HG02840 (cell line): ENCODE results near the gene BICRAL.
"Not testable (repeated sequence)": the region's sequence is repeated elsewhere in the genome, so short reads cannot be mapped to it uniquely, and the experiment has no call there.

Experiments
- ATAC-seq: cut with Tn5 transposase; IDR thresholded peaks from one replicate; pipeline ENCODE4 v1.9.1; 2021; ENCODE audit warnings: mild to moderate bottlenecking, moderate library complexity, moderate number of reproducible peaks; ENCODE audit not compliant: unreplicated experiment, low FRiP score

The BICRAL gene, protein sequence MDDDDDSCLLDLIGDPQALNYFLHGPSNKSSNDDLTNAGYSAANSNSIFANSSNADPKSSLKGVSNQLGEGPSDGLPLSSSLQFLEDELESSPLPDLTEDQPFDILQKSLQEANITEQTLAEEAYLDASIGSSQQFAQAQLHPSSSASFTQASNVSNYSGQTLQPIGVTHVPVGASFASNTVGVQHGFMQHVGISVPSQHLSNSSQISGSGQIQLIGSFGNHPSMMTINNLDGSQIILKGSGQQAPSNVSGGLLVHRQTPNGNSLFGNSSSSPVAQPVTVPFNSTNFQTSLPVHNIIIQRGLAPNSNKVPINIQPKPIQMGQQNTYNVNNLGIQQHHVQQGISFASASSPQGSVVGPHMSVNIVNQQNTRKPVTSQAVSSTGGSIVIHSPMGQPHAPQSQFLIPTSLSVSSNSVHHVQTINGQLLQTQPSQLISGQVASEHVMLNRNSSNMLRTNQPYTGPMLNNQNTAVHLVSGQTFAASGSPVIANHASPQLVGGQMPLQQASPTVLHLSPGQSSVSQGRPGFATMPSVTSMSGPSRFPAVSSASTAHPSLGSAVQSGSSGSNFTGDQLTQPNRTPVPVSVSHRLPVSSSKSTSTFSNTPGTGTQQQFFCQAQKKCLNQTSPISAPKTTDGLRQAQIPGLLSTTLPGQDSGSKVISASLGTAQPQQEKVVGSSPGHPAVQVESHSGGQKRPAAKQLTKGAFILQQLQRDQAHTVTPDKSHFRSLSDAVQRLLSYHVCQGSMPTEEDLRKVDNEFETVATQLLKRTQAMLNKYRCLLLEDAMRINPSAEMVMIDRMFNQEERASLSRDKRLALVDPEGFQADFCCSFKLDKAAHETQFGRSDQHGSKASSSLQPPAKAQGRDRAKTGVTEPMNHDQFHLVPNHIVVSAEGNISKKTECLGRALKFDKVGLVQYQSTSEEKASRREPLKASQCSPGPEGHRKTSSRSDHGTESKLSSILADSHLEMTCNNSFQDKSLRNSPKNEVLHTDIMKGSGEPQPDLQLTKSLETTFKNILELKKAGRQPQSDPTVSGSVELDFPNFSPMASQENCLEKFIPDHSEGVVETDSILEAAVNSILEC

DNA sequence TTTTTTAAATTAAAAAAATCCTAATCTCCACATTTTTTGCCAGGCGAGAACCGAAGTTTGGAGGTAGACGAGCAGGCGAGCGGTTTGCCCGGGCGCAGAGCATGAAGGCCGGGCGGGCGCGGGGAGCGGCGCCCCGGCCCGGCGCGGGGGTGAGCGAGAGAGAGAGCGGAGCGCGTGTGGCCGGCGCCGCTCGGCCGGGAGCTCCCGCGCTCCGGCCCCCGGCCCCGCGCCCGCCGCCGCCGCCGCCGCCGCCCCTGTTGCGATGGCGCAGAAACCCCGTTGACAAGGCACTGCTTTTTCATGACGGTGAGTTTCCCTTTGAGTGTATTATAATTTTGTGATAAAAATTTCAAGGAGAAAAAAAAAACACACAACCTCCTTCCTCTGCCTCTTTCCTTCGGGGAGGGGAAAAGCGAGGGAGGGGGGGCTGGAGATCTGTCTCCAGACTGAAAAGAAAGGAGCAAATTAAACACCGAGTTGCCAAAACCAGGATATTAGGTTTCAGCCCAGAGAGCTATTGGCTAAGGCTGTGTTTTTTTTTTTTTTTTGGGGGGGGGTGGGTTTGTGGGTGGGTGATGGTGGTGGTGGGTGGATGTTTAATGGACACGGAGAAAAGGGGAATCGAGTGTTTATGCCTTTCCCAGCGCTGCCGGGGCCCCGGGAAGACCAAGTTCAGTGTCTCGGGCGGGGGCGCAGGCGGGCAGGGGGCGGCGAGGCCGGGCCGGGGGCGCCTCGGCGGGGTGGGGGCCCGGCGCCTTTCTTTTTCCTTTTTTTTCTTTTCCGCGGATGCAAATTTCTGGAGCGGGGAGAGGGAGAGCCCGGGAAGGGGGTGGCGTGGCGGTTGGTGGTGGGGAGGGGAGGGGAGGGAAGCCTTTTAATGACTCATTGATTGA is at the start of gene BICRAL:
Gene BICRAL, plus strand, starts transcription at position 257 of the 893 bp plus-strand sequence. CDS start 39,971 bp downstream, outside the sequence.
- ATAC-seq = no peak

DNA sequence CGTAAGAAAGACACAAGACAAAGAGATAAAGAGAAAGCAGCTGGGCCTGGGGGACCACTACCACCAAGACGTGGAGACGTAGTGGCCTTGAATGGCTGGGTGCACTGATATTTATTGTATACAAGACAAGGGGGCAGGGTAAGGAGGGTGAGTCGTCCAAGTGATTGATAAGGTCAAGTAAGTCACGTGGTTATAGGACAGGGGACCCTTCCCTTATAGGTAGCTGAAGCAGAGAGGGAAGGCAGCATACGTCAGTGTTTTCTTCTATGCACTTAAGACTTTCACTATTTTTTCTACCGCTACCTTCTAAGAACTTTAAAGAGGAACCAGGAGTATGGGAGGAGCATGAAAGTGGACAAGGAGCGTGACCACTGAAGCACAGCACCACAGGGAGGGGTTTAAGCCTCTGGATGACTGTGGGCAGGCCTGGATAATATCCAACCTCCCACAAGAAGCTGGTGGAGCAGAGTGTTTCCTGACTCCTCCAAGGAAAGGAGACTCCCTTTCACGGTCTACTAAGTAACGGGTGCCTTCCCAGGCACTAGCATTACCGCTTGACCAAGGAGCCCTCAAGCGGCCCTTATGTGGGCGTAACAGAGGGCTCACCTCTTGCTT is 47.9 kb upstream of the BICRAL start:
- ATAC-seq = not testable (repeated sequence)

DNA sequence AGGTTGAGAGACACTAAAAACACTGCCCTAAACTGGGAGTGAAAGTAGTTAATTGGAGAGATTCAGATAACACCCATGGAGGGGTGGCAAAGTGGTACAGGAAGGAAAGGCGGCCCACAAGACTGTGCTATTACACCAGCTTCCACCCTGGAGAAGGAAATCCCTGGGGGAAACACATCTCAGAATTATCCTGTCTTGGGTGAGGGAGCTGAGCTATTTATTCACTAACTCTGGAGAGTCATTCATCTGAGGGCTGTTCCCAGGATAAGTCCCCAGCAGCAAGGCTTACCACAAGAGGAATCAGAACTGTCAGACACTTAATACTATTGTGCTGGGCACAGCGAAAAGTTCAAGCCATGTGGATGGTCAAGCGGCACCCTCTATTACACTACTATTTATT is 45.9 kb upstream of the BICRAL start:
- no peak for ATAC-seq

DNA sequence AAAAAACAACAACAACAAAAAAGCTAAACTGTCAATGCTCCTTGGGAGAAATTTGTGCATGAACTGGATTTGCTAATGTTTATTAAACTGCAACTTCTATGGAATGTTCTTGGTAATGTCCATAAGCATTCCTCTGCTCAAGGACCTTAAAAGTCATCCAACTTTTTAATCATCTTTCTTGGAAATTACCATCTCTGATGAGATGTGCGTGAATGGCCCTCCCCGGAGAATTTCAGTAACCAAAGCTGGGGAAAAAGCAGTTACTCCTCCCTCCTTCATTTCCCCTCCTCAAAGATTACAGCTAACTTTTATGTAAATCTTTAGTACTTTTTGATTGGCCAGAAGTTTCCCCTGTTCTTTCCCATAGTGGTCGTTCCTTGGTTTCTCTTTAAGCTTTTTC is 41.1 kb upstream of the BICRAL start:
- no peak for ATAC-seq

DNA sequence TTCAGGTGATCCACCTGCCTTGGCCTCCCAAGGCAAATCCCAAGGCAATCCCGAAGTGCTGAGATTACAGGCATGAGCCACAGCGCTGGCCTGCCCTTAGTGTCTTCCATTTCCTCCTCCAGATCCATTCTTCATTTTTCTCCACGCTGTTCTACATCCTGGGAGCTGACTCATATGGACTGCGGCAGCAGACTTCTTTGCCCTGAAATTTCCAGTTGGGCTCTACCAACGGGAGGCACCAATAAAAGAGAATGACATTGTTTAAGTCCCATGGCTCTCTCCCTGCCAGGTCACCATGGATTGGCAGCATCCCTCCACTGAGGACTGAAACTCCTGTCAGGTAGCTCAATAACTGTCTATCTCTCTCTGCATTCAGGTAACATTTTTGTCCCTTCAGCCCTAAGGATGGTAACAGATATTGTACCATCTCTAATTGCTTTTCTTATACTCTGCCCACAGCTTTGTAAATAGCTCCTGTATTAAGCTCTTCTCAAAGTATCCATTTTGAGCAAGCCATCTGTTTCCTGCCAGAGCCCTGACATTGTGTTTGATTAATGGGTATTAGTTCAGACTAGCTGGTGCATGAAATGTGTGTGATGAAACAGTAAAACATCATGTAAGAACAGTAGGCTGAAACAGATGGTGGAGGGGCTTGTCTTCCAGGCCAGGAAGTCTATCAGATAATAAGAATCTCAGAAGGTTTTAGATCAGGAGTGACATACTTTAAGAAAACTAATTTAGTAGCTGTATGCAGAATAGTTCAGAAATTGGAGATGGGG is 39.5 kb upstream of the BICRAL start:
- no peak for ATAC-seq

DNA sequence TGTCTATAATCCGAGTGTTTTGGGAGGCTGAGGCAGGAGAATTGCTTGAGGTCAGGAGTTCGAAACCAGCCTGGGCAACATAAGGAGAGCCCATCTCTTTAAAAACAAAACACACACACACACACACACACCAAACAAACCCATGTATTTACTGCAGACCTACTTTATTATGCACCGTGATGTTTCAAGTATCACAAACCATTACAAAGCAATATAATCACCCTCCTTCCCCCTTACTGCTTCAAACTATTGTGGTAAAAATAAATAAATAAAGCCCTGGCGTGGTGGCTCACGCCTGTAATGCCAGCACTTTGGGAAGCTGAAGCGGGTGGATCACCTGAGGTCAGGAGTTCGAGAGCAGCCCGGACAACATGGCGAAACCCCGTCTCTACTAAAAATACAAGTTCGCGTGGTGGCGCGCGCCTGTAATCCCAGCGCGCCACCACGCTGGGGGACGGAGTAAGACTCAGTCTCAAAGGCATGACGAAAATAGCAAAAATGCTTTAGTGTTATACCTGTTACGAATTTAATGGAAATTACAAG is 37.4 kb upstream of the BICRAL start:
- no peak for ATAC-seq

DNA sequence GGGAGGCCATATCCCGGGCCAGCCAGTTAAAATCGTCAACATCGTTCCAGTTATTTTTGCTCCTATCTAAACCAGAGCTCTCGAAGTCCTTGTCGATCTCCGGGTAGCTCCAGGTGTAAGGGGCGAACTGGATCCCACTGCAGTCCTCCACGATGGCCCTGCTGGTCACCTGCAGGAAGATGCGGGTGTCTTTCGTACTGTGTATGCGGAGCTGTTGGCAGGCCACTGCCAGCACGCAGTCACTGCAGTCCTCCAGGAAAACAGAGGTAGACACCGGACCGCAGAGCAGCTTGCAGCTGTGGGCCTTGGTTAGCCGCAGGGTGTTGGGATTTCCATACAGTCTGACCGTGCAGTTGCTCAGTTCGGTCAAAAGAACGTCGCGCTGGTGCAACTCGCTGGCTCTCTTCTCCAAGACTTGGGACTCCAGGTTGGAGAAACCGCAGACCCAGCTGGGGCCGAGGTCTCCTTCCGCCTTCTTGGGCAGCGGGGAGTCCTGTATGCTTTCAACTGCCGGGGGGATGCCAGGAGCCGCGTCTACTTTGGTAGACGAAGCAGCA is 36.7 kb upstream of the BICRAL start:
- no peak for ATAC-seq

DNA sequence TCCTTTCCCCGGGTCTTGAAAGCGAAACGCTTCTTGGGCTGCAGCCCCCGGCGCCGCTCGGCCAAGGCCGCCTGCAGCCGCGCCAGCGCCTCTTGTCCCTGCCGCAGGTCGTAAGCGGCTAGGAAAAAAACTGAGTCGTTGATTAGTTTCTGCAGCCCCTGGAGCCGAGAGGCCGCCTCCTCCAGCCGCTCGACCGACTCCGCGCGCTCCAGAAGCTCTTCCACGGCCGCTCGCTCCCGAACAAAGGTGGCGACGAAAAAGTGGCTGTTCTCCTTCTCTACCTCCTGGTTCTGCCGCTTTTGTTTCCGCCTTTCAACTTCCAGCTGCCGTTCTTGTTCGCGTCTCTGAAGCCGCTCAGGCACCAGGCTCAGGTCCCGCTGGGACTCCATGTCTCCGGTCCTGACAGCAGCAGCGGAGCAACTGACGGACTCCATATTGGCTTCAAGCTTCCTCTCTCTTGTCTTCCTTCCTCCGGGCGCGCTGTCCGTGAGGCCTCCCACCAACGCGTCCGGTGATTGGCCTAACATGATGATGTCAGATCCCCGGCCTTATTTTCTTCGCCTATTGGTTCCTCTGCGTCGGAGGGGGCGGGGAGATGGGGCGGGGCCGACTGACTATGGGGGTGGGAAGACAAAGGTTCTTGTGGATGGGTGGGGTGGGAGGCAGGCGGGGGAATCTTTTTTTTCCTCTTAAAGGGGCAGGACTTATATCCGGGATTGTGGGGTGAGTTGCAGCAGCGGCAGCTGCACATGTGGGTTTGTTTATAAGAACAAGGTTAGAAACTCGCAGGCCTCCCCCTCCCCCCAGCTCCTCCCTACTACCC is 36.0 kb upstream of the BICRAL start, which contains the start of gene TBCC:
Gene TBCC, minus strand, starts transcription at position 464 of the 823 bp plus-strand sequence. Its CDS starts 30 bp downstream, at position 434.
- peak; percentile 71 for ATAC-seq

DNA sequence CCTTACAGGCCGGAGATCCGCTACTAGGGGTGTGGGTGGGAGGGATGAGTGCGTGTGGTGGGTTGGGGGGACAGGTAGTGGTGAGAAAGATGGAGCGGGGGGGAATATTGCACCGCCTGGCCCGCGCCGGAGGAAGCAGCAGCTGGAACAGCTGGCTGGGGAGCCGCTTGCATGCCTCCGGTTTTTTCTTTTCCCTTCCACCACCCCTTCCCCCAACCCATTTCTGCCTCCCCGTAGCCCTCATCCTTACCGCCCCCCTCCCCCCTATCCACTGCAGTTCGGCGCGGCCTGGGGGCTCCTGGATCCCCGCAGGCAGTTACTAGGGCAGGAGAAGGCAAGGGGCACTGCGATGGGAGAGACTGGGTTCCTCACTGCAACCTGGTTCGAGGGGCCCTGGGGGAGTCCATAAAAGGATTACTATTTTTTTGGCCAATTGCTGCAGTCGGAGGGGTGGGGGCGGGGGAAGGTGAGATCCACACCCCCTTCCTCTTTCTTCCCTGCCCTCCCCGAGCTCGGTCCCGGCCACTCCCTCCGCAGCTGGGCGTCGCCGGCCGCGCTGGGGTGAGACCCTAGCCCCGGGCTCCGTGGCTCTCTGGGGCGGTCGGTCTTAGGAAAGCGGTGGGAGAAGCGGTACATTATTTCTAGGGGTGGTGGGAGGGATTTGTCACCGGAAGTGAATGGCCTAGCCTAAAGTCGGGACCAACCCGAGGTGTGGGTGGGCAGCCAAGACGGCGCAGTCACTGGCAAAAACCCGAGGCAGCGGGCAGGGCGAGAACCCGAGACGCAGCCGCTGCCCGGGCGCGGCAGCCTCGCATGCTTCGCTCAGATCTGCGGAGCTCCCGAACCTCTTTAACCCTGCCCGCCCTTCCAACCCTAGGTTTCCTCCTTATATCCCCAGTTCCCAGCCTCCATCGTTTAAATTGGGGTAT is 35.1 kb upstream of the BICRAL start:
- ATAC-seq = peak; percentile 52

DNA sequence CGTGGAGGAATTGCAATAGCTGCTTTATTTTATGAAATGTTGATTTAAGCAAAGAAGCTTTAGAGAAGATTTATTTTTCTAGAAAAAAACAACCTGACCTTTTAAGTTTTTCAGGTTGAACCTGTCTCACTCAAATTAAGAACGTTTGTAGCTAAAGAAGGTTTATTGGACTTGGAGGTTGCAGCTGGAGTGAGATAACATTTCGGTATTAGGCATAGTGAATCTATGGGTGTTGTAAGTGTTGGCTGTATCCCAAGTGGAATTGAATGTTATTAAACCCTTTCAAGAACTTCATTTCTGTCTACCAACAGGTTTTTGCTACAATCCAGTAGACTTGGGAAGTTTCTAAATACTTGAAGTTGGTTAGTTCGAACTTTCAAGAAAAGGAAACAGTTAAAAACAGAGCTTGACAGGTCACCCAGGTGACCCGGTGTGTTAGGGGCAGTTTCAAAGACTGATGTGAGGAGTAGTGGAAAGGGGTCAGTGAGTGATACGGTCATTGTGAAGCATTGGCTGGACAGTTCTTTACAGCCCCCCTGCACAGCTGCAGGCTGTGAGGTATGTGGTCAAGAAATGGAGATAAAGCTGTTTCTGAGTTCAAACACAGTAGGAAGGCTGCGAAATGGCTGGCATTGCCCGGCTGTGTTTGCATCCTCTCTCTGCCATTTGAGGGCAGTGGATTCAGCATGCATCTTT is 33.5 kb upstream of the BICRAL start:
- no peak for ATAC-seq

DNA sequence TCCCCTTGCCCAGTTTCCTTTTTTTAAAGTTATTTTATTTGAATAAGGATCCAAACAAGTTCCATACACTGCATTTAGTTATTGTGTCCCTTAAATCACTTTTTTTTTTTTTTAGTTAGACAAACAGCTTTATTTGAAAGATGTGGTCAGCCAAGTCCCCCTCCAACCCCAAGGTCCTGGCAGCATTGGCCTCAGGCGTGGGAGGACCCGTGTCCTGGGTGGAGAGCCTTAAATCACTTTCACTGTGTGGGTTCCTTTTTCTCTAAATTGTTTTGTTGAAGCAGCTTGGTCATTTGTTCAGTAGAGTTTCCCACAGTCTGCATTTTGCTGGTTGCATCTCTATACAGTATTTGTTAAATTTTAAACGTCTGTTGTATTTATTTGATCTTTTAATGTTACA is 30.8 kb upstream of the BICRAL start:
- ATAC-seq = no peak

DNA sequence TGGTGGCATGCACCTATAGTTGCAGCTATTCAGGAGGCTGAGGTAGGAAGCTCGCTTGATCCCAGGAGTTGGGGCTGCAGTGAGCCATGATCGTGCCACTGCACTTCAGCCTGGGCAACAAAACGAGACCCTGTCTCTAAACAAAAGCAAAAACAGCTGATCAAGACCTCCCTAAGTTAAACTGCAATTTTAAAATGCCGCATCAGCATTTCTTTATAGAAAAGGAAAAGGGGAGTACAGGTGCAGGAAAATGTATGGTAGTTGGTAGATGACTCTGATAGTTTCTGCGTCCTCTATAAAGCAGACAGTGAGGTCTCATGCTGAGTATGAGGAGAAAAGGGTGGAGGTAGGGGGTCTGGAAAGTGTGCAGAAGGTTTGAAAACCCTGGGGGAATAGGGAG is 27.1 kb upstream of the BICRAL start:
- ATAC-seq = no peak

DNA sequence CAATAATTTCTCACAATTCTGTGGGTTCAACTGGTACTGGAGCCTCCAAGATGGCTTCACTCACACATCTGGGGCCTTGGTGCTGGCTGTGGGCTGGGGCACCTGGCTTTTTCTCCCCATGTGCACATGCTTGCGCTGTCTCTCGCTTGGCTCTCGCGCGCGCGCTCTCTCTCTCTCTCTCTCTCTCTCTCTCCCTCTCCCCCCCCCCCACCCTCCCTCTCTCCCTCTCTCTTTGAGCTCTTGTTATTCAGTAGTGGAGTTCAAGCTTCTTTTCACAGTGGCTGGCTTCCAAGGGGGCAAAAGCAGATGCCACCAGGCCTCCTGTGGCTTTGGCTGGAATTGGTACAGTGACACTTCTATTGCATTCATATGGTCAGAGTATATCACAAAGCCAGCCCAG is 25.1 kb upstream of the BICRAL start:
- ATAC-seq = no peak

DNA sequence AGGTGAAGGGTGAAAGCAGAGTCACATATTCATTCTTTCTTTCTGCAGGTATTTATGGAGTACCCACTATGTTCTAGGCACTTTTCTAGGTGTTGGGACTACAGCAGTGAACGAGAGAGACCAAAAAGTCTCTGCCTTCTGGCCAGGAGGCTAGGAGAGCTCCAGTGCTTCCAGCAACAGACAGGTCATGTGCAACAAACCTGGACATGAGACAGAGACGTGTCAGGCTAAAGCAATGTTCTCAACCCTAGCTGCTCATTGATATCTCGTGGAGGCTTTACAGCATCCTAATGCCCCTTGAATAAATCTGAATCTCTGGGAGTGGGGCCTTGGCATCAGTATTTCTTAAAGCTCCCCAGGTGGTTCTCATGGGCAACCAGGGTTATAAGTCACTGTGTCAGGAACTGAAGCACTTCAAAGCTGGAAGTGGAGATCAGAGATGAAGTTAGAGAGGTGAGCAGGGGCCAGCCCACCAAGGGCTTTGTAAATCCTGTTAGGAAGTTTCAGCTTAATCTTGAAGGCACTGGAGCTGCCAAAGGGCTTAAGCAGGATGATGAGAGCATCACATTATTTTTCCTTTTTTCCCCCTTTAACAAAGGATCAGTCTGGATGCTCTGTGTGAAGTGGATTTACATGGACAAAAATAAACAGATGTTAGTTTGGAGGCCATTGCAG is 23.0 kb upstream of the BICRAL start:
- no peak for ATAC-seq
